CD4-positive, alpha-beta T cell treated with Interleukin-21 for 1 hour (primary cell): Measurements from ENCODE around the gene SPPL3.
"Not testable (repeated sequence)": the region's sequence is repeated elsewhere in the genome, so short reads cannot be mapped to it uniquely, and the experiment has no call there.

Experiments
- DNase-seq: peaks from one replicate; pipeline ENCODE4 v3.0.0-alpha.2; 2020

Gene SPPL3

DNA sequence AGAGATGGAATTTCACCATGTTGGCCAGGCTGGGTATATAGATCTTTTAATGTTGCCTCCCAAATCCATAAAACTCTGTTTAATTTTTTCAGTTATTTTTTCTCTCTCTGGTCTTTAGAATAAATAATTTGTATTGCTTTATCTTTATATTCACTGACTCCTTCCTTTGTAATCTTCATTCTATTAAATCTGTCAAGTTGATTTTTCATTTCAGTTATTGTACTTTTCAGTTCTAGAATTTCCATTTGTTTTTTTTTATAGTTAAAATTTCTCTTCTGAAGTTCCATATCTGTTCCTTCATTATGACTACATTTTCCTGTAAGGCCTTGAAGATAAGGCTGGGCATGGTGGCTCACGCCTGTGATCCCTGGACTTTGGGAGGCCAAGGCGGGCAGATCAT, 13.6 kb upstream of the SPPL3 start:
- DNase-seq = no peak

DNA sequence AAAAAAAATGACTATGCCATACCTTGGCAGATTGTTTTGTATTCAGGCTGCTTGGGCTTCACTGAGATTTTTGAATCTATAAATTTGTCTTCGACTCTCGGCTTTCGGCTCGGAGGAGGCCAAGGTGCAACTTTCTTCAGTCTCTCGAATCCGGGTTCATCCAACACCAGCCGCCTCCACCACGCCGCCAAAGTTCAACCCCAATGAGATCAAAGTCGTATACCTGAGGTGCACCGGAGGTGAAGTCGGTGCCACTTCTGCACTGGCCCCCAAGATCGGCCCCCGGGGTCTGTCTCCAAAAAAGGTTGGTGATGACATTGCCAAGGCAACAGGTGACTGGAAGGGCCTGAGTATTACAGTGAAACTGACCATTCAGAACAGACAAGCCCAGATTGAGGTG, 12.4 kb upstream of the SPPL3 start:
- DNase-seq = no peak

DNA sequence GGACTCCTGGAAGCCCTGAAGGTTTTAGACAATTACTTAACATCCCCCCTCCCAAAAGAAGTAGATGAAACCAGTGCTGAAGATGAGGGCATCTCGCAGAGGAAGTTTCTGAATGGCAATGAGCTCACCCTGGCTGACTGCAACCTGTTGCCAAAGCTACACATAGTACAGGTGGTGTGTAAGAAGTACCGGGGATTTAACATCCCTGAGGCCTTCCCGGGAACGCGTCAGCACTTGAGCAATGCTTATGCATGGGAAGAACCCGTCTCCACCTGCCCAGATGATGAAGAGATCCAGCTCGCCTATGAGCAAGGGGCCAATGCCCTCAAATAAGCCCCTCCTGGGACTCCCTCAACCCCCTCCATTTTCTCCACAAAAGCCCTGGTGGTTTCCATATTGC, 10.6 kb upstream of the SPPL3 start:
- DNase-seq = no peak

DNA sequence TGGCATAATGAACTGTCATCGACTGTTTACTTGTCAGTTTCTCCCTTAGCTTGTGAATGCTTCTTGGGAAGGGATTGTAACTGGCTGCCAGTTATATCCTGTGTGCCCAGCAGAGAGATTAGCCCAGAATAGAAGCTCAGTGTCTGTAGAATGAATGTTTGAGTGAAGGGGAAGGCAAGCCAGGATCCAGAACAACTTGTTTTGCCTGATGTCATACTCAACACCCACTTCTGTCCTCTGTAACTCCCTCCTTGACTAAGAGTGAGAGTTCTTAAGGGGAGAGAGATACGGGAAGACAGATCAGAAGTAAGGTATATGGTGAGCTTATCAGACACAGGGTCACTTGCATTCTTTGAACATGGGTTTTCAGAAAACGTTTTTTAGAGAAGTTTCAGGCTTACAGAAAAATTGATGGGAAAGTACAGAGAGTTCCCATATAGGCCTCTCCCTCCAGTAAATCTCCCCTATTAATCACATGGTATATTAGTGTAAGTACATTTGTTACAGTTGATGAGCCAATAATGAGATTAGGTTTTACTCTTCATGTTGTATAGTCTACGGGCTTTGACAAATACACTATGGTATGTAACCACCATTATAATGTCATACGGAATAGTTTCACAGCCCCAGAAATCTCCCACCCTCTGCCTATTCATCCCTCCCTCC, 5.6 kb upstream of the SPPL3 start:
- no peak for DNase-seq

DNA sequence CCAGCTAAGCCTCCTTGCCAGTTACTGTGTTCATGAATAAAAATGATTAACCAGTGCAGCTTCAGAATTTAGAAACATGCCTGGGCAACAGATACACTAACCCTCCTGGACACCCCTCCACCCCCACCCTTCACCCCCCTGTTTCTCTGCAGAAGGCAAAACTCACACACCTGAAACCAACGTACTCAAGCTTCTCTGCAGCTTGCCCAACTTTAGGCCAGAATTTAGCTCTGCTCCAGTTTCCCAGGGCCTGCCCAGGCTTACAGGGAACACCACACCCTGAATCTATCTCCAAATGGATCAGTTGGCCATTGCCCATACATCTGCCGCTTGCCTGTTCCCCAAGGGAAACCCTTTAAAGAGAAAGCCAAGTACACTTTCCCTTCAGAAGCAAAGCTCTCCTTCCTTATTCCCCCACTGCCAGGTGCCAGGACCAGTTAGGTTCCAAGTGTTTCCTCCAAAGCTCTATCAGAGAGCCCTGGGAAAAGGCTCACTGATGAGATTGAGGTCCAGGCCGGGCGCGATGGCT, 1.8 kb upstream of the SPPL3 start:
- no peak for DNase-seq

DNA sequence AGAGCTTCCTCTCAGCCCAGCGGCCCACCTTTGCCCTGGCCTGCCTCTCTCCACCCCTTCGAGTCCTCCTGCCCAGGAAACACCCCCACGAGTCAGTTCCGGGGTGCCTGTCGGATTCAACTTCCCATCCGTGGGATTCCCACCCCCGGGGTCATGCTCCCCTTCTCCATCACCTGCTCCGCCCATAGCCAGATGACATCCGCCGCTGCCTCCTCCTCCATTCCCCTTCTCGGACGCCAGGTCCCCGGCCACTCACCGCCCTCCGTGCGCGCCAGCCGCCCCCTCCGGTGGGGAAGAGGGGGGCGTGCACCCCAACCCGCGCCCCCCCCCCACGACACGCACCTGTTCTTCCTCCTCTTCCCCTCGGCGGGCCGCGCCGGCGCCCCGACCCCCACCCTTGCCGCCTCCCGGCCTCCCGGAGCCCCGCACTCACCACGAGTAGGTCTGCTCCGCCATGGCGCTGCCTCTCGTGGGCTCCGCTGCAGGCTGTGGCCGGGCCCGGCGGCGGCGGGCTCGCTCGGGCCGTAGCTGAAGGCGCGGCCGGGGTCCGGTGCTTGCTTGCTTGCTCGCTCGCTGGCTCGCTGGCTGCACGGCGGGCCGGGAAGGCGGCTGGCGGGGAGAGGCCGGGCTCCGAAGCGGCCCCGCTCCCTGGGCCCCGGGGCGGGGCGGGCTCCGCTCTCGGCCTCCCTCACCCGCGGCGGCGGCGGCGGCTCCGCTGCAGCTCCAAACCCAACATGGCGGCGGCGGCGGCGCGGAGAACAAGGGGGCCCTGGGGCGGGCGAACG, 554 bp downstream of the SPPL3 start:
- peak; percentile 82 for DNase-seq

DNA sequence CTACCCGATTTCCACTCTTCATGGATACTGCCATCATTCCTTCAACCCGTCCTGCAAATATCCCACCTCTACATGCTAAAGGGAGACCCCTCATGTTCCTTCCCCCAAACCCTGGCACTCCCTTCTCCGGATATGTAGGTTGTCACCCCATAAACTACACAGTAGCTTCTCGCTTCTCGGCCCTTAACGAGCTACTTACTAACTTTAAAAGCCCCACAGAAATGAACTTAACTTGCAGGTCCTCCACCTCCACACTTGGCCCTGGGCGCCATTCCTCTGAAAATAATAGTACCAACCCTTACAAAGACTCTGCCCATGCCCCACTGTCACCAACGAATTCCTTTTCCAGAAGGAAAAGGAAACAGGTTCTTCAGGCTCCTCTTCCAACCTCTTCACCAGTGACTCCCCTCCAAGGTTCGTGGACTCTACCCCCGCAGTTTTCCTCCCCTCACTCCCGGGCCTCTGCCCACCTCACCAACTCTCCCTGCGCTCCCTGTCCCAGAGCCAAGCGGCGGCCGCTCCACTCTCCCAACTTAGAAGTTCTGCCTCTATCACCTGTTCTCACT, 1.2 kb downstream of the SPPL3 start:
- DNase-seq = no peak

DNA sequence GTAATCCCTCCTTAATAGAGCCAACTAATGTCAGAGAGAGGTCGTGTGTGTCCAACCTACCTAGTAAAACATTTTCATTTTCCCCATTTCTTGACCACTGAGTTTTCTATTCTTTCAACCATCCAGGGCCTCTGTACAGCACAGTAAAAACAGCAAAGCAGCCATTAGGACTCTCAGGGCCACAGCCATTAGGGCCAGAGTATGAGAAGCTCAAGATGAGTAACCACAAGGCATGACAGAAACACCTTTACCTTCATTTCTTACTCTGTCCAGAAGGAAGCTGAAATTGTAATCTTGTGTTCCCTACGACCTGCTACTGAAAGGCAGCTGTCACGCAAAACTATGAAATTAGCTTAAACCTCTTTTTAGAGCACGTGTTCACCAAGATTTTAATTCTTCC, 2.3 kb downstream of the SPPL3 start:
- no peak for DNase-seq

DNA sequence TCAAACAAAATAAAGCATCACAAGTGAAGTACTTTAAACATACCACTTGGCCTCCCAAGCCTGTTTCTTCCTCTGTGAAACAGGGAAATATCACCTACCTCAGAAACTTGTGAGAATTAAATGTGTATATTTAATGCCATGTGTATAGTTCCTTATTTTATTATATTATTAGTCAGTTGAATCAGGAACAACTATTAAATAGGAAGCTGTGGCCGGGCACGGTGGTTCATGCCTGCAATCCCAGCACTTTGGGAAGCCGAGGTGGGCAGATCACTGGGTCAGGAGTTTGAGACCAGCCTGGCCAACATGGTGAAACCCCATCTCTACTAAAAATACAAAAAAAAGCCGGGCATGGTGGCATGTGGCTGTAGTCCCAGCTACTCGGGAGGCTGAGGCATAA, 3.1 kb downstream of the SPPL3 start:
- DNase-seq = not testable (repeated sequence)

DNA sequence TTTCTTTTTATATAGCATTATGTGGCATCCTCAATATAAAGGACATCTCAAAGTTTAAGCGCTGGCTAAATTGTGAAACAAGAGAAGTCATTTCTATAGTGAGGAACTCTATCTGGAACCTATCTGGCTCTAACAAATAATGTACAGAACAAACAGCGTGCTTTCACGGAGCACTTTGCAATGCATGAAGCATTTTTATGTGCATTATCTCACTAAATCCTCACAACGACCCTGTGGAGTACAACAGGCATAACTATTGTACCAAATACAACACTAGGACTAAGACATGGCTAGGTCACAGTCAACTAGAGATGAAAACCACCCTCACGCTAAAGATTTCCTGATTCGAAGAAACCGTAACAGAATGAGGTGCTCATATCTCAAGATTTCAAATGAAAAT, 8.6 kb downstream of the SPPL3 start:
- no peak for DNase-seq

DNA sequence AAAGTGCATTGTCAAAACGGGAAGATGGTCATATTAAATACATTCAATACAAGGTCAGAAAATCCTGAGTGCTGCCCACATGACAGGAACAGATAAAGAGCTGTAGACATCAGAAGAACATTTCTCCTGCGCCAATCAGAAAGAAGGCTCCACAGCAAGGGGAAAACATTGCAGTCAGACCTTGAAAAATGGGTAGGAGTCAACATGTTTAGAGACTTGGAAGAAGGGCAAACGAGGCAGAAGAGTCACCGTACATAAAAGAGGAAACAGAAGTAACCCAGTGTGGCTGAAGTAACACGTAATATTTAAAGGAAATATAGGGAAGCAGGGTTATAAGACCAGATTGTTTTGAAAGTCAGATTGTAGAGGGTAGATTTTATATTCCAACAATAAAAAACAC, 11.9 kb downstream of the SPPL3 start:
- no peak for DNase-seq

DNA sequence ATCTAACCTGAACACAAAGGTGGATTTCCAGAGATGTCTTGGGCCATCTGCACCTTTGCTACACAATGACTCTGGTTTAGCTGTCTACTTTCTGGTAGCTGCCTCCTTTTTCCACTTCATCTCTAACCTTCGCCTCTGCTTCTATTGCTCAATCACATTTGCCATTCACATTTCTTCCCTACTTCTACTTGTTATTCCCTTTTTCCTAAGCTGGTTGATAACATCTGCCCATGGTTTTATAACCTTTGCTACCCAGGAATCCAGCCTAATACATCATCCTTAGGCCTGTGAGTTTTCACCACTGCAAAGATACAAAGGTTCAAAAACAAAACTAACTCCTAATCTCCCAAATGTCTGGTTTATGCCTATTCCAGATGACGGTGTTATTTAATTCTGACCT, 13.2 kb downstream of the SPPL3 start:
- no peak for DNase-seq

DNA sequence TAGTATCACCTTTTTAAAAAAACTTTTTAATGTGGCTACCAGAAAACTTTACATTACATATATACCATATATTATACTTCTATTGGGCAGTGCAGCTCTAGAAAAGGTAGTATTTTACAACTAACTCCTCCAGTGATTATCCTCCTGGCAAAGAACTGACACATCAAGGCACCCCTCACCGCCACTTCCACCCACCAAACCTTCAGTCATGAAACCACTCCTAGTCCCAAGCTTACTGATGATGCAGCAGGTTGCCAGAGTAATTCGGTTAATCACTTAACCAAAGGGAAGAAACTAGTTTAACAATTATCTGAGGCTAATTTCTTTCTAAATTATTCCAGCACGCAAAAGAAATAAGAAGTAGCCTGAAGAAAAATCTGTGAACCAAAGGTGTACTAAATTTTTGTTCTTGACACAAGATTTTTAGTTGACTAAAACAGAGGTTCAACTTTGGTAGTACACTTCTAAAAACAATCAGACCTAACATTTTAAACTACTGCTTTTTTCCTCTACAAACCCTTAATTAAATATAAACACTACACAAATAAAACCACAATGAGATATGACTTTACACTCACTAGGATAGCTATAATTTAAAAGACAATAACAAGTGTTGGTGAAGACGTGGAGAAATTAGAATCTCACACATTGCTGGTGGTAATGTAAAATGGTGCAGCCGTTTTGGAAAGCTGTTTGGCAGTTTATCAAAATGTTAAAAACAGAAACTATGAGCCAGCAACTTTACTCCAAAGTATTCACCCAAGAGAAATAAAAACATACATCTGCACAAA, 16.7 kb downstream of the SPPL3 start:
- DNase-seq = no peak

DNA sequence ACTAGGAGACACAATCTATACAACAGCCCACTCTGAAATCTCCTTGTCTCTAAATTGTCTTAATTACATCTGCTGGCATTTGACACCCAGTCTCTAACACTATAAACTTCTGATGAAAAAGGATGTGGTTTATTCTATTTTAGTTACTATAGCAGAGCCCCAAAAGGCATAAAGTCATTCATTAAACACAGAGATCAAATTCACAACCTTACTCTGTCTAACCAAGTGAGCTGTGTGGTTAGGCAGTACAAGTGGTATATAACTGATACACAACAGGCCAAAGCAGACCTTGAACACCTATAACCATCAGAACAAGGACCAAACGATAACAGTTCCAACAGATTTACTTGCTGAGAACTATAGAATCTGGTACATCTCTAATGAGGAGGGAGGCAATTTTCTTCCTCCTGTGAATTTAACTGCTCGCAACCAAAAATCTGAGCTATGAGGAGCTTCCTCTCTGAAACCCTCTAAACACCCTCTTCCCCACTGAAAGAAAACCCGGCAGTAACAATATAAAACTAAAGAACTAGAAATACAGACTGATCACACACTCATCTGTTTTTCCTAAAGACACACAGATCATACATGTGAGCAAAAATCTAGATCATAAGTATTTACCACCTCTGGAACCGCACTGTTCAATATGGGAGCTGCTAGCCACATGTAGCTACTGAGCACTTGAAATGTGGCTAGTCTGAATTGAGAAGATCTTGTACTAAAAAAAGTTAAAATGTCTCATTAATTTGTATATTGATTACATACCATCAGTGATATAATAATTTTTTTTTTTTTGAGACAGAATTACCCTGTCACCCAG, 17.7 kb downstream of the SPPL3 start:
- peak; percentile 22 for DNase-seq

DNA sequence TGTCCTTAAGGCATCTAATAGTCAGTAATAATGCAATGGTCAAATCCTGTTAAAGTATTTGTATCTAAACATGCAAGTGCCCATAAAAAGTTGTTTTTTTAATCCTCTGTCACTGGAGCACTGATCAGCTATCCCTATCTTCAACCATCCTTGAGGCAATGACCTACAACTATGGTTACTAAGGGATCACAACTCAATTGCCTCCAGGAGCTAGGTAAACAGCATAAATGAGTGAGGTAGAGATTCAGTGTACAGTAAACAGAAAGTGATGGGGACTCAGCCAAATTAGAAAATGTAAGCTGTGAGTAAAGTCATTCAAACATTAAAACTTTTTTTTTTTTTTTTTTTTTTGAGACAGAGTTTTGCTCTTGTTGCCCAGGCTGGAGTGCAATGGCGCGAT, 18.6 kb downstream of the SPPL3 start:
- no peak for DNase-seq

DNA sequence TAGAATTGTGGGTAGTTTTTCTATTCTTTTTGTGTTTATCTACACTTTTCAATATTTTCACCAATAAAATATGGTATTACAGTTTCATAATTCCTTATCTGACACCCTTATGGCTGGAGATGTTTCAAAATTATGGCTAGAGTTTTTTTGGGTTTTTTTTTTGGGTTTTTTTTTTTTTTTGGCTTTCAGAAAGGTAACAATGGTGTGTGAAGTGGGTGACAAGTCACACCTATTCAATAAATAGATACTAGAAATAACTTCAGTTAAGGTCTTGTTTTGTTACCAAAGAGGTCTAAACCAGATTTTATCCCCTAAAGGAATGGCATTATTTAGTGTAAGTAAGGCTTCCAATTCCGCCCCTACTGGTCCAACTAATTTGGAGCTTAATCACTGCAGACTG, 19.5 kb downstream of the SPPL3 start:
- DNase-seq = no peak

DNA sequence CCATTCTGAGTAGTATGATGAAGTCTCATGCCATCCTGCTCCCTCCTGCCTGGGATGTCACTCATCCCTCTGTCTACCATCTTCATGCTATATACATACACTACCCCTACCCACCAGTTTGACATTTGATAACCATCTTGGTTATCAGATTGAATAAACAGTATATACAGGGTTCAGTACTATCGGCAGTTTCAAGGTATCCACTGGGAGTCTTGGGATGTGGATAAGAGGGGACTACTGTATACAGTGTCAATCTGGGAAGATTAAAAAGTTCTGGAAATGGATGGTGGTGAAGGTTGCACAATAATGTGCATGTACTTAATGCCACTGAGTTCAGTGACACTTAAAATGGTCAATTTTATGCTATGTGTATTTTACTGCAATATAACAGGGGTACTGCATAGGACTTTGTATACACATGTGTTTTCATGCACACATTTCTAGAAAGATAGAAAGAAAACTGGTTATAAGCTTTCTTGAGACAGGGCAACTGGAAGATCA, 22.1 kb downstream of the SPPL3 start:
- no peak for DNase-seq

DNA sequence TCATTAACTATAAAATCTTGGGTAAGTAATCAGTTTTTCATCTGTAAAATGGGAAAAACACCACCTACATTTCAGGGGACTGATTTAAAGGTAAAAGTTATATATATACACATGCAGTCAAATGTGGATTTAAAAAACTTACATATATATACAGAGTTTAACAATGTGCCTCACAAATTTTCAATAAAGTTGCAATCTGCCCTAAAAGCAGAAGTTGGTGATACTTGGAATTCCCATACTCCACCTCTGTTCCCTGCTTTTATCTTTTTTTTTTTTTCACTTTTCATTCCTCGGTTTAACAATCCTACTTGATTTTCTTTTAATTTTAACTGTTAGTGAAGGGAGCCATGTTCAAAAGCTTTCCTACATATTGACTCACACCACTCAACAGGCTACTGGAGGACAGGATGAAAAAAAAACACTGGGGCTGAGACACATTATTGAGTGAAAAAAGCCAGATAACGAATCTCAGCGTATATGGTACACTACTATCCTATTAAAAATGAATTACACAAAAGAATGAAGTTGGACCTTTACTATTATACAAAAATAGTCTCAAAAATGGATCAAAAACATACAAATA, 24.3 kb downstream of the SPPL3 start:
- no peak for DNase-seq

DNA sequence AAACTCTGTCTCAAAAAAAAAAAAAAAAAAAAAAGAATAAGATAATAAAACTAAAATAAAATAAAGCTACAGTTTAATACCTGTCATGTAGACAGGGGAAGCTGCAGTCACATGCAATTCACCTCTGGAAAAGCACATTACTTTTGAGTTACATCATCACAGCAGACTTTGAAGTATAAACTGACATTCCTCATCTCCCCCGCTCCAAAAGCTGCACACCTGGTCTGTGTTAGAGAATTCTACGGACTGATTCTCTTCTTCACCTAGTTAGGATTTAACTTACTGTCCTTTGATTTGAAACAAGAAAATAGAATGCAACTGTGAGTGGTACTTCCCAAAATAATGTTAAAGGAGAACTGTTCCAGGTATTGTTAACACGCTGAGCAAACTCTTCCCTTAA, 25.1 kb downstream of the SPPL3 start:
- no peak for DNase-seq

DNA sequence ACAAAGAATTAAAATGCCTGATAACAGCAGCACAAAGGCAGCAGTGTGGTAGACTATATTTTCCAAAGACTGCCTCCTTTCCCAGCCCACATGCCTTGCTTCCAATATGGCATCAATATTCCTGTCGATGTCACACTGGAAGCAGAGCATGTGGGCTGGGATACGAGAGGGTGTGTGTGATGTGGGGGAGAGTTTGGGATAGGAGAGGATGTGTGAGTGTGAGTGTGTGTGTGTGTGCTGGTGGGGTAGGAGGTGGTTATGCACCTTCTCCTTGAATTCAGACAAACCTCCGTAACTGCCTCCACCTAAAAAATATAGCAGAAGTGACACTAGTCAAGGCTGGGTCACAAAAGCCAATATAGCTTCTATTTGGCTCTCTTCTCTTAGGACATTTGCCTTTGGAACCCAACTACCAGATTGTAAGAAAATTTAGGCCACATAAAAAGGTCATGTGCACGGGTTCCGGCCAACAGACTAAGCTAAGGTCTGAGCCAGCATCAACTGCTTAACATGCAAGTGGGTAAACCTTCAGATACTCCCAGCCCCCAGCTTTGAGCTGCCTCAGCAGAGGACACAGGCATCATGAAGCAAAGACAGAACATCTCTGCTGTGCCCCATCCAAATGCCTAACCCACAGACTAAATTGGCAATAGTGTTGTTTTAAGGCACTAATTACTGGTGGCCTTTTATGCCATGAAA, 29.5 kb downstream of the SPPL3 start:
- no peak for DNase-seq

DNA sequence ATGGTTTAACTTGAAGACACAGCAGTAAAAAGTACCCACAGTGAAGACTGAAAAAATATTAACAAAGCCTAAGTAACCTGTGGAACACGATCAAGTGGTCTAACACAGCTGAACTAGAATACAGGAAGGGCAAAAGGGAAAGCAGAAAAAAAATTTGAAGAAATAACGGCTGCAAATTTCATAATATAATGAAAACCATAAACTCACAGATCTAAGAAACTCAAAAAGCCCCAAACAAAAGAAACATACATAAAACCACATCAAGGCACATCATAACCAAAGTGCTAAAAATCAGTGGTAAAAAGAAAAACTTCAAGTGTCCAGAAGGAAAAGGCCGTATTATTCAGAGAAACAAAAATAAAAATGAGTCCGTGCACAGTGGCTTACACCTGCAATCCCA, 30.9 kb downstream of the SPPL3 start:
- DNase-seq = no peak
